ENCODE measurements around the gene MEI1. TPM values are rescaled to one million over a fixed set of nuclear protein-coding genes. Genes with fewer than 3 reads are reported as not detected.
"Not testable (repeated sequence)": the region's sequence is repeated elsewhere in the genome, so short reads cannot be mapped to it uniquely, and the experiment has no call there.

The MEI1 gene
- total RNA-seq, 1 donor from 2014 or later, result 0.16 TPM

GRCh38 chr22:41825376-41825775 lies 126.1 kb downstream of the MEI1 start:
- DNase-seq, result no peak

GRCh38 chr22:41826021-41826420 lies 126.7 kb downstream of the MEI1 start:
- no peak for DNase-seq

- DNase-seq, result no peak
Observed at GRCh38 chr22:41826430-41827383, 127.4 kb downstream of the MEI1 start.

- DNase-seq, result no peak
Observed at GRCh38 chr22:41827671-41828070, 128.4 kb downstream of the MEI1 start.

GRCh38 chr22:41828516-41828915 lies 129.2 kb downstream of the MEI1 start:
- no peak for DNase-seq

- DNase-seq, result no peak
Observed at GRCh38 chr22:41830174-41830573, 130.9 kb downstream of the MEI1 start.

- DNase-seq, result no peak
Observed at GRCh38 chr22:41831383-41831782, 132.1 kb downstream of the MEI1 start.

- no peak for DNase-seq
Observed at GRCh38 chr22:41831828-41832552, 132.7 kb downstream of the MEI1 start.

GRCh38 chr22:41832553-41833368 lies 133.5 kb downstream of the MEI1 start, which contains the start of gene SREBF2:
SREBF2 (plus strand) TSS chr22:41833105; CDS start chr22:41833271, 166 bp downstream.
- DNase-seq, result peak; percentile 99

GRCh38 chr22:41833369-41834004 lies 134.2 kb downstream of the MEI1 start:
- DNase-seq, result peak; percentile 29

- DNase-seq, result no peak
Observed at GRCh38 chr22:41834005-41834944, 135.0 kb downstream of the MEI1 start.

- DNase-seq, result not testable (repeated sequence)
Observed at GRCh38 chr22:41835462-41835861, 136.2 kb downstream of the MEI1 start.

- DNase-seq, result no peak
Observed at GRCh38 chr22:41836551-41836950, 137.2 kb downstream of the MEI1 start.

- DNase-seq, result no peak
Observed at GRCh38 chr22:41838842-41839618, 139.7 kb downstream of the MEI1 start.

GRCh38 chr22:41840216-41840615 lies 140.9 kb downstream of the MEI1 start:
- DNase-seq, result no peak

GRCh38 chr22:41841085-41841712 lies 141.9 kb downstream of the MEI1 start:
- no peak for DNase-seq

GRCh38 chr22:41842996-41843970 lies 144.0 kb downstream of the MEI1 start:
- DNase-seq, result no peak

GRCh38 chr22:41844036-41844435 lies 144.7 kb downstream of the MEI1 start:
- no peak for DNase-seq
